K562 (cell line): ENCODE results near the gene EHBP1L1. TPM values are rescaled to one million over a fixed set of nuclear protein-coding genes. Genes with fewer than 3 reads are reported as not detected.
A peak's percentile ranks its signal among the peaks of the same experiment; 100 is the strongest.

Experiments
- MLLT1 ChIP-seq, 2 experiments: fragments of 450-650 bp; IDR thresholded peaks; 2 replicates each; pipeline ENCODE4 v1.6.1; 2016
- REST ChIP-seq, 2 experiments: fragments of 450-650 bp; formaldehyde crosslinking in 1 of 2; IDR thresholded peaks; 2 replicates each; pipeline versions ENCODE4 v1.4.0 to v1.6.1; 2014 to 2020; ENCODE audit warnings: mild to moderate bottlenecking in 2 of 2, borderline replicate concordance in 1 of 2, low read depth in 1 of 2
- polyA plus RNA-seq, 8 experiments: library from polyadenylated mRNA; depleted of rRNA in 4 of 8; stranded (reverse) in 5 of 8; unstranded in 3 of 8; fragments of >200 nt; fragmentation: Nextera tagmentation in 2 of 8; fragmentation: Illumina TruSeq in 1 of 8; extraction: Ambion mirVana in 2 of 8; extraction: Trizol in 1 of 8; gene quantifications; 2 replicates each; pipeline versions ENCODE4 v1.2.1 to v1.2.3, GENCODE V29; 2011 to 2014; ENCODE audit warnings: inconsistent platforms in 1 of 8, missing spikeins in 1 of 8
- total RNA-seq, 7 experiments: library from RNA; depleted of rRNA in 6 of 7; stranded (reverse); fragments of >200 nt in 6 of 7; fragmentation: Illumina TruSeq in 2 of 7; extraction: Trizol in 2 of 7; gene quantifications; 2 replicates each; pipeline versions ENCODE4 v1.2.1 to v1.2.3, GENCODE V29; 2011 to 2021; ENCODE audit warnings: low replicate concordance in 1 of 7

EHBP1L1 gene
- total and polyA plus RNA-seq, 9 of the 15 experiments (the other 6 are each of a cell fraction or from before 2014, with no cell fraction given), result 0.03 to 87.1 (median 26.3) TPM

- TF ChIP-seq MLLT1 (IDR thresholded peaks at IDR 0.05) (0 out of 4 replicates have a peak, but pooled peaks of 1 of the 2 experiments have one; percentile 26), REST (IDR thresholded peaks at IDR 0.05; ENCODE audit: borderline replicate concordance) (no peak), REST (CRISPR knock-in tag; IDR thresholded peaks at IDR 0.05; ENCODE audit: low read depth) (no peak)
These were observed 18.4 kb upstream of the EHBP1L1 start (continued) for GRCh38 chr11:65557280-65558001.
